ENCODE data around the gene SLC12A8.

GRCh38 chr3:125175295-125176078 lies 37.1 kb downstream of the SLC12A8 start:
- TF ChIP-seq POLR2AphosphoS5 (IDR thresholded peaks at IDR 0.05; ENCODE audit: low read depth, low read length) (no peak), ISL2 (CRISPR knock-in tag; IDR thresholded peaks at IDR 0.05) (no peak), CTCF (CRISPR knock-in tag; IDR thresholded peaks at IDR 0.05) (no peak), BRCA1 (CRISPR knock-in tag; IDR thresholded peaks at IDR 0.05) (no peak), YEATS2 (CRISPR knock-in tag; IDR thresholded peaks at IDR 0.05; ENCODE audit: borderline replicate concordance) (no peak), ZBTB1 (CRISPR knock-in tag; IDR thresholded peaks at IDR 0.05; ENCODE audit: borderline replicate concordance) (no peak), JUN (CRISPR knock-in tag; IDR thresholded peaks at IDR 0.05) (no peak), ARID2 (CRISPR knock-in tag; IDR thresholded peaks at IDR 0.05; ENCODE audit: borderline replicate concordance) (no peak)

All from HepG2 (cell line).